ENCODE results near the gene TRIM44.
"Not testable (repeated sequence)": the region's sequence is repeated elsewhere in the genome, so short reads cannot be mapped to it uniquely, and the experiment has no call there.

Gene TRIM44

DNA sequence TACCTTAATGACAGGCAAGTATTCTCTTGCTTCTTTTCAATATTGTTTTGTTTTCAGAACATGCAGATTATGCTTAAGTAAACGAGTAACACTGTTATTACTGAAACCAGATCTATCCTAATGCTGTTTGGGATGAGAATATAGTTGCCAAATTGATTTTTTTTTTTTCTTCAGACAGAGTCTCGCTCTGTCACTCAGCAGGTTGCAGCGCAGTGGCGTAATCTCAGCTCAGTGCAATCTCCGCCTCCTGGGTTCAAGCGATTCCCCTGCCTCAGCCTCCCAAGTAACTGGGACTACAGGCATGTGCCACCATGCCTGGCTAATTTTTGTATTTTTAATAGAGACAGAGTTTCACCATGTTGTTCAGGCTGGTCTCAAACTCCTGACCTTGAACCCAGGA lies 91.0 kb downstream of the TRIM44 start:
- not testable (repeated sequence) for DNase-seq (ENCODE audit: low spot score)

DNA sequence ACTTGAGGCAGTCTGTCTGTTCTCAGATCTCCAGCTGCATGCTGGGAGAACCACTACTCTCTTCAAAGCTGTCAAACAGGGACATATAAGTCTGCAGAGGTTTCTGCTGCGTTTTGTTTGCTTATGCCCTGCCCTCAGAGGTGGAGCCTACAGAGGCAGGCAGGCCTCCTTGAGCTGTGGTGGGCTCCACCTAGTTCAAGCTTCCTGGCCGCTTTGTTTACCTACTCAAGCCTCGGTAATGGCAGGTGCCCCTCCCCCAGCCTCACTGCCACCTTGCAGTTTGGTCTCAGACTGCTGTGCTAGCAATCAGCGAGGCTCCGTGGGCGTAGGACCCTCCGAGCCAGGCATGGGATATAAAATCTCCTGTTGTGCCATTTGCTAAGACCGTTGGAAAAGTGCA lies 97.4 kb downstream of the TRIM44 start:
- not testable (repeated sequence) for DNase-seq (ENCODE audit: low spot score)

DNA sequence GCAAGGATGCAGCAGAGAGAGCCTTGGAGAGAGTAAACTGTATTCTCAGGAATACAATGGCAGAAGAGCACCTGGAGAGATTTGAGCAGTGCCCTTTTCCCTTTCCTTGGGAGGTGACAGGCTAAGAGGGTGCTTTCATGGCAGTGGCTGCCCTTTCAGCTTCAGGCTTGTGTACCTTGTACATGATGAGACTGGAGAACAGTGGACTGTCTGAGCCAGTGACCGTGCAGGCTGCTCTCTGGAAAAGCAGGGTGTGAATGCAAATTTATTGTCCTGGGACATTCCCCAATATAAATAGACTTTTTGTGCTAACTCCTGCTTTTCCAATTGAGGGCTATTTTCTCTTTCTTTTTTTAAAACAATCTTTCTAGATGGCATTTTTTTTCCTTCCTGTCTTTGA lies 99.3 kb downstream of the TRIM44 start:
- DNase-seq (ENCODE audit: low spot score): no peak

DNA sequence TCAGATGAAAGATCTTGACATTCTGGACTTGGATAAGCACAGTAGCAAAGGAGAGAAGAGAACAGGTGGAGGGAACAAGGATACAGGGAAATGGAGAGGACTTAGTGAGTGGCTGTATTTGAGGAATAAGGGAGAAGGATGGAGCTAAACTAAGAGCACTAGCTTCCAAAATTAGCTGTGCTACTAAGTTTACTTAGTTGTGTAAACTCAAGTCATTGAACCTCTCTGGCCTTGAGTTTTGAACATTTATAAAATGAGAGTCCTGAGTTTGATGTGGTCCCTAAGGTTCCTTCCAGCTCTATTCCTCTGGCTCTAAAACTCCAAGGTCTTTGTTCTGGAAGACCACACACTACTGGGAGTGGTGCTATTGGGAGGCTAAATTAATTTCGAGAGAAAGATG lies 100.7 kb downstream of the TRIM44 start:
- no peak for DNase-seq (ENCODE audit: low spot score)

DNA sequence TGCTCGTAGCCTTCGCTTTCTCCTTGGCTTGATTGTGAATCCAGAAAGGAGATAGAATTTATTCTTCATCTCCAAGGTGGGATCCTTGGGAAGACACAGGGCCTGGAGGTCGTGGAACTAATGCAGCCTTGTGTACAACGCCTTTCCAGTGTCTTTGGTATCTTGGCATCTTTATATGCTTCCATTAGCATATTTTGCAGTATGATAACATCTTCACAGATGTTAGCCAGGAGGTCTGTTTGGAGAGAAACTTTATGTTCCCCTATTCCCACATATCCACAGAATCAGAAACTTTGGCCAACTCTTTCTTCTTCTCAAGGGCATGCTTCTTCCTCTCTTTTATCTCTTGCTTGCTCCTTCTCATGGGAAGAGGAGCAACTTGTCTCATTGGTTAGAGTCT lies 101.2 kb downstream of the TRIM44 start:
- no peak for DNase-seq (ENCODE audit: low spot score)

DNA sequence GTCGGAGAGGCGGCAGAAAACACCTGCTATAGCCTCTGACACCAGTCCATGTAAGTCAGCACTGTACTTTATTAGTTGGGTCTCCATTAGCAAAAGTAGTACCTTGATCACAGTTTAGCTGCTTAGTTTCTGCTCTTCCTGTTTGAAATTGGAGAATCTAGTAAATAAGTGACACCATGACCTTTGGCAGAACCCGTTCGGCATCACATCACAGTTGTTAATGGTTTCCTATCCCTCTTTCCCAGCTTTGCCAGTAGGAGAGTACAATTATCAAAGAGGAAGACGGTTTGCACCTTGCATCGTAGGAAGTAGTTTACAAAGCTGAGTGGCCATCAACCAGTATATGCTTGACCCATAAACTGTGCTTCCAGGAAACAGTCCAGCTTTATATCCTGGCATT lies 101.8 kb downstream of the TRIM44 start:
- no peak for DNase-seq (ENCODE audit: low spot score)

DNA sequence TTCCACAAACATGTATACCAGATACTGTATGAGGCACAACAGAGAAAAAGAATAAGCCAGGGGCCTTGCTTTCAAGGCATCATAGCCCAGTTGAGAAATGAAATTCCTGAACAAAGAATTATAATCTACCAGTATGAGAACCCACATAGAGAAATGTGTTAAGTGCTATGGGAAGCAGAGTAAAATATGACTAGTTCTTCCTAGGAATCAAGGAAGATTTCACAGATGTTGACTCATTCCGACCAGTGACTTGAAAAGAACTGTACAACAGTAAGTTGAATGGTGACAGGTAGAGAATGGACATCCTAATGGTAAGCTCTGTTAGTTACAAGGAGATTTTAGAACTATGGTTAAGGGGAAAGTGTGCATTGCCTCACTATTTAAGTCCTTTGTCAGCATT lies 102.6 kb downstream of the TRIM44 start:
- no peak for DNase-seq (ENCODE audit: low spot score)

DNA sequence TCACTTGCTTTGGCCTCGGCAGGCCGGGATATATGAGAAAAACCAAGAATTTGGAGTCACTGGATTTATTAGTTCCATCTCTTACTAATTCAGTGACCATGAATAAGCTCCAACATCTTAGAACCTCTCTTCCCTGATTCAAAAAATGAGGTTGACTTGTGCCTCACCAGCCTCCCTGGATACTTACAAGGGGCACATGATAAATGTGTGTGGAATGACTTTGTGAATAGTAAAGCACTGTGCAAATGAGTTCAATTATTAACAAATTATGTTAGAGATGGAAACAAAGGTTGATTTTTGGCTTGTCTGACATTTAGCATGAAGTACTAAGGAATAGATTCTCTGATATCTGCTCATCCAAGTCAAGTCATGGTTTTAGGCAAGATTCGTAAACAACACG lies 104.1 kb downstream of the TRIM44 start:
- no peak for DNase-seq (ENCODE audit: low spot score)

DNA sequence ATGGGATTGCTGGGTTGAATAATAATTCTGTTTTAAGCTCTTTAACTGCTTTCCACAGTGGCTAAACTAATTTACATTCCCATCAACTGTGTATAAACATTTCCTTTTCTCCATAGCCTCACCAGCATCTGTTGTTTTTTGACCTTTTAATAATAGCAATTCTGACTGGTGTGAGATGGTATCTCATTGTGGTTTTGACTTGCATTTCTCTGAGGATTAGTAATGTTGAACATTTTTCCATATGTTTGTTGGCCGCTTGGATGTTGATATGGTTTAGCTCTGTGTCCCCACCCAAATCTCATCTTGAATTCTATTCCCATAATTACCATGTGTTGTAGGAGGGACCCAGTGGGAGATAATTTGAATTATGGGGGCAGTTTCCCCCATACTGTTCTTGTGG lies 107.8 kb downstream of the TRIM44 start:
- DNase-seq (ENCODE audit: low spot score): not testable (repeated sequence)

DNA sequence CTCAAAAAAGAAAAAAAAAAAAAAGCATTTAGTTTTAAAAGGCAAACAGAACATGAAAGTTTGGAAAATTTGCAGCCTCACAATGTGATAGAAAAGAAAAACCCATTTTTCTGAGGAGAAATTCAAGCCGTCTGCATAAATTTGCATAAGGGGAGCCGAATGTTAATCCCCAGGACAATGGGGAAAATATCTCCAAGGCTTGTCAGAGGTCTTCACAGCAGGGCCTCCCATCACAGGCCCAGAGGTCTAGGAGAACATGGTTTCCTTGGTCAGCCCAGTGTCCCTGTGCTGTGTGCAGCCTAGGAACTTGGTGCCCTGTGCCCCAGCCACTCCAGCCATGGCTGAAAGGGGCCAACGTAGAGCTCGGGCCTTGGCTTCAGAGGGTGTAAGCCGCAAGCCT lies 109.1 kb downstream of the TRIM44 start:
- DNase-seq (ENCODE audit: low spot score): no peak

DNA sequence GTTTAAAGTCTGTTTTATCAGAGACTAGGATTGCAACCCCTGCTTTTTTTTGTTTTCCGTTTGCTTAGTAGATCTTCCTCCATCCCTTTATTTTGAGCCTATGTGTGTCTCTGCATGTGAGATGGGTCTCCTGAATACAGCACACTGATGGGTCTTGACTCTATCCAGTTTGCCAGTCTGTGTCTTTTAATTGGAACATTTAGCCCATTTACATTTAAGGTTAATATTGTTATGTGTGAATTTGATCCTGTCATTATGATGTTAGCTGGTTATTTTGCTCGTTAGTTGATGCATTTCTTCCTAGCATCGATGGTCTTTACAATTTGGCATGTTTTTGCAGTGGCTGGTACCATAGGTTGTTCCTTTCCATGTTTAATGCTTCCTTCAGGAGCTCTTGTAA lies 114.7 kb downstream of the TRIM44 start:
- DNase-seq (ENCODE audit: low spot score): not testable (repeated sequence)

DNA sequence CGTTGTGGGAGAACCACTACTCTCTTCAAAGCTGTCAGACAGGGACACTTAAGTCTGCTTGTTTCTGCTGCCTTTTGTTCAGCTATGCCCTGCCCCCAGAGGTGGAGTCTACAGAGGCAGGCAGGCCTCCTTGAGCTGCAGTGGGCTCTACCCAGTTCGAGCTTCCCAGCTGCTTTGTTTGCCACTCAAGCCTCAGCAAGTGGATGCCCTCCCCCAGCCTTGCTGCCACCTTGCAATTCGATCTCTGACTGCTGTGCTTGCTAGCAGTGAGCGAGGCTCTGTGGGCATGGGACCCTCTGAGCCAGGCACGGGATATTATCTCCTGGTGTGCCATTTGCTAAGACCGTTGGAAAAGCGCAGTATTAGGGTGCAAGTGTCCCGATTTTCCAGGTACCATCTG lies 116.4 kb downstream of the TRIM44 start:
- not testable (repeated sequence) for DNase-seq (ENCODE audit: low spot score)

DNA sequence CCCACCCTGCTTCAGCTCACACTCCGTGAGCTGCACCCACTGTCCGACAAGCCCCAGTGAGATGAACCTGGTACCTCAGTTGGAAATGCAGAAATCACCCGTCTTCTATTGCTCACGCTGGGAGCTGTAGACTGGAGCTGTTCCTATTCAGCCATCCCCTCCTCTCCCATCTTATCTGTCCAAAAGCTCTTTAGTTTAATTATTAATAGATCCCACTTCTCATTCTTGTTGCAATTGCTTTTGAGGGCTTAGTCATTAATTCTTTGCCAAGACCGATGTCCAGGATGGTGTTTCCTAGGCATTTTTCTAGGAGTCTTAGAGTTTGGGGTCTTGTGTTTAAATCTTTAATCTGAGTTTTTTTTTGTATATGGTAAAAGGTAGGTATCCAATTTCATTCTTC lies 116.8 kb downstream of the TRIM44 start:
- no peak for DNase-seq (ENCODE audit: low spot score)

DNA sequence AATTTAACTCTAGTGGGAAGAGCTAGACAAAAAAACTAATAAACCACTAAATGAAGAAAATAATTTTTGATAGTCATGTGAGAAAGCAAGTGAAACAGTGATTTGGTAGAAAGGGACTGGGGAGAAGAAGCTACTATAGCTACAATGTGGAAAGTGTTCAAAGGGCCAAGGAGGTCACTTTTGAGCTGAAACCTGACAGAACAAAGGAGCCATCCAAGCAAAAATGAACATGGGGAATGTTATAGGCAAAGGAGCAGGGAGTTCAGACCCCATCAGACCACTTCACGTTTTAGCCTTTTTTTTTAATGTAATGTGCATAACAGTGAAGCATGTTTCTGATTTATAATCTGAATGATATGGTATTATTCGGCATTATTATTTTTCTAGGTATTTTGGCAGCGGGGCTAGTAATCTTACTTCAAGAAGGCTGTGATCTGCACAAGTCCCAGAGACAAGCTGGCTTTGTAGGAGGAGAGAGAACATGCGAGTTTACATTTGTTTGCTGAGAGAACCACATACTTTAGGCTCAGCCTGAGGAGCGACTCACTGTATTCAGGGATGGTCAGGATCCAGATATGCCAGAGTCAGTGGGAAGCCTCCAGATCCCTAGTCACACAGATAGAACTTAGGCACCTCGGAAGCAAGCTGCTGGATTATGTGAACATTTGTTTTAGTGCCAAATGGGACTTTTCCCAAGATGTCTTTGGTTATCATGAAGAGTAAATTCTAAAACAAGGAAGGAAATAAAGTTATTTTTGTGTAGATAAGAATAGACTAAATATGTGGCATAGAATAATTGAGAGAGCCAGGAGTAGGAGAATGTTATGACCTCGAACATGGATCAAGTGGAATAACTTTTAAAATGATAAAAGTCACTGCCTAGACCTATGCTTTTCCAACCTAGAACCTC lies 118.6 kb downstream of the TRIM44 start:
- no peak for DNase-seq (ENCODE audit: low spot score)

DNA sequence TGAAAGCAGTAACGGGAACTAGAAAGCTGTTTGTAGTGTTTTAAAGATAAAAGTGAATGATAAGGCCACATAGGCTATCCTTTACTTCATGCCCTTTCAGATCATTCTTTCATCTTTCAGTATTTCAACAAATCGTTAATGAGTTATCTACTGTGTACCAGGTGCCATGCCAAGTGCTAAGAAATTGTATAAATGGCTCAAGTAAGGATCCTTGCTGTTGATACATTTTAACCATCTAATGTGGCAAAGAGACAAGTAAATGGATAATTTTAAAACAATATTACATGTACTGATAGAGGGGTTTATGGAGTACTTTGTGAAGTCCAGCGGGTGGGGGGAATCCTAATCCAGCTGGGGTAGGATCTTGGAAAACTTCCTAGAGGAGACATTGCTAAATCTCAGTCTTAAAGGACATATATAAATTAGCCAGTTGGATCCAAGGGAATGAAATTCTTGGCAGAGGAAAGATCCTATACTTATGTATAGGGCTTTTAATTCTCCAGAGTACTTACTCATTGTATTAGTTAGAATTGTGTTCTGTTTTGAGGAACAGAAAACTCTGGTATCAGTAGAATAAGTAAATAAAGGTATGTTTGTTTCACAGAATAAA lies 119.4 kb downstream of the TRIM44 start:
- no peak for DNase-seq (ENCODE audit: low spot score)

DNA sequence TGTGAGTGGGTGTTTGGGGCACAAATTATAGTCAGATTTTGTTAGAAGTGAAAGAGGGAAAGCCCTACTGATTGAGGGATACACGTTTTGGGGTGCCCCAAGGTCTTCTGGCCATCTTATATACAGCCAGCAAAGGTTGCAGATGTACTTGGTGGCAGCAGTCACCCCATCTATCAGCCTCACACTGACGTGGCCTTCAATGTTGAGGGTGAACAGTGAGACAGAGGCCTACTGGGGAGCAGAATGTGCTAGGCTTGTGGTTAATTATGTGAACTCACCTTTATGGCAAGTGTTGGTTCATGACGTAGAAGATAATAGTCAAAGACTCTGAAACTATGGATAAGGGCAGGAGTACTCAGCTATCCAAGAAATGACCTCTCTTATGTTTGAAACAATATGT lies 121.2 kb downstream of the TRIM44 start:
- DNase-seq (ENCODE audit: low spot score): no peak

DNA sequence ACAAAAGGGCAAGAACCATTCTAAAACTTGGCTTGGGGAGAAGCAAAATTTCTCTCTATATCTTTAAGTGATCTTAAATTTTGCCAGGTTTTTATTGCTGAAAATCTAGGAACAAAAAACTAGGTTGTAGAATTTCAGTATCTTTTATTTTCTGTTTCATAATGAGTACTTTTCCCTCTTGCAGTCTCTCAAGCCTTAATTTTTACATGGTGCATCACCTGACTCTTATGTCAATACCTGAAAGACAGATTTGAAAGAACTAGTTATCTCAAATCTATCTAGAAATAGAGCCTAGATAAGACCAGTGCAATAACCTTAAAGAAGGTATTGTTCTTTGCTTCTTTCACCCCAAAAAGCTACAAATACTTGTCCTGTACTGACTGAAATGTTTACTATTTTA lies 122.1 kb downstream of the TRIM44 start:
- no peak for DNase-seq (ENCODE audit: low spot score)

DNA sequence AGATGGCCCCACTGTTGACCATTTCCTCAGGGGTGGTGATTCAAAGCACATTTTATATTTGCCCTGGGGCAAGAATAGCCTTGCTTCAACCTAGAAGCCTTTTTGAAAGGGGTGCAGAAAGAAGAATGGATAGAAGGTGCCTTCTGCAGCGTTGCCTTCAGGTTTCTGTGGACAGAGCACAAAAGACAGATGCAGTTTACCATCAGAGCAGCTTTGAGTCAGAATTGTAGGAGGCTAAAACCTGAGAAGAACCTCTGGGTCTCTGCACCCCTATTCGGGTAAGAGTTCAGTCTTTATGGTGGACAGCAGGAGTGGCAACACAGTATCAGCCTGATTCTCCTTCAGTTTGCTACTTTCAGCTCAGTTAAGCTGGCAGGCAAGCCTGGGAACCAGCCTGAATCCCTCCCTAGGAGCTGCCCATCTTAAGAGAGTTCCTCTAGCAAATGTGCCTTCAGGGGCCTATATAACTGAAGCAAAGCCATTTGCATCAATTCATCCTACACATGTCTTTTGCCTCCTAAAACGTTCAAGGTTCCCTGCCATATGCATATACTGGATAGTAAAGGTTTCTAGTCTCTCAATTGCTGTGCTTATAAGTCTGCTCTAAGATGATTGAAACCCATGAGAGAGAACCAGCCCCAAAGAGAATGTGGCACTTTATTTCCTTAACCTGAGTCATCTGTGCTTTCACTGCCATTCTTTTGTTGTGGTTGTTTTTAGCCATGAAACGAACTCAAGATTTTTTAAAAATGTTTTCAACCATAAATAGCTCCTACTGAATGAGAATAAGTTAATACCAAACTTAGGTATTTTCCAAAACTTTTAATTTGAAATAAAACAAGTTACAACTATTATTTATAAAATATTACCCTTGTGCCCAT lies 123.0 kb downstream of the TRIM44 start:
- DNase-seq (ENCODE audit: low spot score): no peak

DNA sequence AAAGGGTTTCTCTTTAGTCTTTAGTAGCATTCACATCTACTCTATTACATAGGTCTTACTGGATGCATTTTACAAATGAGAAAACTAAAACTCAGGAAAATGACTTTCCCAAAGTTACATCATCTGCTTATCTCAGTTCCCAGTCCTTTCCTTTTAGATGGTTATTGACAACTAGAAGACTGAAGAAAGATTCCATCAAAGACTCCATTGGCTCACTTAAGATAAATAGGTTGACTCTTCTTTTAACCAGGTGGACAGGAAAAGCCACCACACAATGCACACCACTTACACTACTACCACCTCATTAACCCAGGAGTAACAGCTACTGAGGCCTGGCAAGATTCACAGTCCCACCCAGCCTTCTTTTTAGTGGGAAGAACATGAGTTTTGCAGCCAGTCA lies 123.6 kb downstream of the TRIM44 start:
- no peak for DNase-seq (ENCODE audit: low spot score)

DNA sequence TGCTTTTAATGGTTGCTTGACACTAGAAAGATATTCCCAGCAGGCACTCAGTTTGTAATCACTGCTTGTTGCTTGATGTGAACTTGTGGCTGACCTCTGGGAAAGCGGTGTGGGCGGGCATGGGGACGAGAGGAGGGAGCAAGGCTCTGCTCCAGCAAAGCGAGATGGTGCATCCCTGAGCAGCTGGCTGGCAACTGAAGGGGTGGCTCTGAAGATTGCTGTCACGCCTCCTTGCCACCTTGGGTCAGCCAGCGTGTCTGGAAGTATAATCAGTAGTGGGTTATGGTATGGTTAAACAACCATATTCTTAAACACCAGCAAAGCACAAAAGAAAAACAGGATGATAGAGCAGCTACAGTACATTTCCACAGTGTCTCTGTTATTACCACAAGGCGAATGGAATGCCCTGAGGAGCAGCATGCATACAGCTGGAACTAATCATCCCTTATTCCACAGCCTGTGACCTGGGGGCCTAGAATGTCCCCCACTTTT lies 124.5 kb downstream of the TRIM44 start:
- no peak for DNase-seq (ENCODE audit: low spot score)

DNA sequence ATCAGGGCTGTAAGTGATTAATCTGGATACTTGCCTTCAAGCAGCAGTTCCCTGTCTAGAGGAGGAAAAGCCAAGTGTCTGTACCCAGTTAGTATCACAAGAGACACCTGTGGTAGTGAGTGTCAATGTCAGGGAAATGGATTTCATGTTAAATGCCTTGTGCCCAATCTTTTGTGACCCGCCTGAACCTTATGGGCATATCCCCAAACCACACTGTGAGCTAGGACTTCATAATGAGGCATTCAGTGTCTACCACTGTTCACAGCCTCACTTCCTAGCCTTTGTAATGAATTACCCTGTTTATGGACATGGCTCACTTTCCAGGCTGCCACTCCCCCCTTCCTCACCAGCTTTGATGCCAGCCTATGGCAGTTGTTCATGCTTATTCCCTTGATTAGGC lies 125.1 kb downstream of the TRIM44 start:
- peak; percentile 63 for DNase-seq (ENCODE audit: low spot score)
